ENCODE results near the gene CELF2. TPM values are rescaled to one million over a fixed set of nuclear protein-coding genes. Genes with fewer than 3 reads are reported as not detected.

CELF2 gene
- total and polyA plus RNA-seq, 9 of the 15 experiments (the other 6 are each of a cell fraction or from before 2014, with no cell fraction given): 4.0 to 20.3 (median 11.1) TPM

DNA sequence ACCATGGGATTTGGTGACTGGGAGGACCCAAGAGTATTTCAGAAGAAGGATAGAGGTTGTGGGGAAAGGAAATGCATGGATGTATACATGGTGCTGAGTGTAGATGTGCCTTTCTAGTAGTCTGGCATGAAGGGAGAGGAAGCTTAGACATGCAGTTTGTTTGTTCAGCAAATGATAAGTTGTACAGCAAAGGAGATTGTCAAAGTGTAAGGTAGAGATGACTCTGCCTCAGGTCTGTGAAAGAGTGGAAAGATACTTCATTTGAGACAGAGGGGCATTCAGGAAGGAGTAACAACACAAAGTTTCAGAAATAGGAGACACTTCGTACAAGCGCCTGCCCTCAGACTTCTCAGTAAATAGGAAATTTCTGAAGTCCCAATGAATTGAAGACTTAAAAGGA is 152.3 kb downstream of the CELF2 start:
- Histone ChIP-seq H3K4me1 (replicated peaks in 1 of 2; ENCODE audit: control insufficient read depth in 2 of 2, insufficient read depth in 2 of 2, low read length in 2 of 2) (peaks cover 11 to 42% of the 10 kb centered on the region in 2 experiments), H3K79me2 (ENCODE audit: control insufficient read depth, insufficient read depth, low read length) (peaks cover 25% of the 10 kb centered on the region; the same call in 2 of the 3 replicates), H3K27ac (ENCODE audit: extremely low read depth, low read depth, low read length) (no peak overlapping the region), H3K4me2 (ENCODE audit: insufficient read depth, low read length) (no peak overlapping the region), H3K27me3 (ENCODE audit: control insufficient read depth in 2 of 2, insufficient read depth in 2 of 2, low read length in 2 of 2) (no peaks in the 10 kb centered on the region), H3K9me1 (ENCODE audit: control insufficient read depth, insufficient read depth, low read length) (no peaks in the 10 kb centered on the region), H3K9ac (ENCODE audit: insufficient read depth in 1 of 2, low read depth in 2 of 2, low read length in 2 of 2) (no peak overlapping the region), H3K4me3 (no peak overlapping the region), H4K20me1 (replicated peaks; ENCODE audit: control insufficient read depth, insufficient read depth, low read length) (no peaks in the 10 kb centered on the region), H3K36me3 (ENCODE audit: control insufficient read depth, insufficient read depth, low read length) (peaks cover 3% of the 10 kb centered on the region; the same call in 2 of the 3 replicates), H2AFZ (ENCODE audit: low read depth, low read length) (no peak overlapping the region), H3K9me3 (replicated peaks; ENCODE audit: control insufficient read depth, insufficient read depth, low read depth, low read length) (no peaks in the 10 kb centered on the region)
- in situ Hi-C loops (cut with MboI): no loop called here
- BruUV-seq (replicated peaks): no TSS peak
- FAIRE-seq: no peak
- ATAC-seq: no peak
- no peak for DNase-seq (ENCODE audit: extremely low read depth in 1 of 4, low spot score in 3 of 4)
- no peak for TF ChIP-seq ZNF780A (CRISPR knock-in tag; IDR thresholded peaks at IDR 0.05)
- ChIA-PET POLR2A (no interaction called here), CTCF (ENCODE audit: low intra/inter-chr PET ratio) (no interaction called here)
- intact Hi-C loops (cut with micrococcal nuclease): no loop called here
- 83% methylated on average over 2 of the region's 2 CpGs for WGBS (ENCODE audit: insufficient coverage, low coverage, missing lambda C conversion rate)

GRCh38 chr10:11170574-11170973 is 152.9 kb downstream of the CELF2 start:
- no peaks in the 10 kb centered on the region for H4K20me1 ChIP-seq (replicated peaks; ENCODE audit: control insufficient read depth, insufficient read depth, low read length)
- H3K4me1 ChIP-seq (replicated peaks in 1 of 2; ENCODE audit: control insufficient read depth in 2 of 2, insufficient read depth in 2 of 2, low read length in 2 of 2): peaks cover 5 to 42% of the 10 kb centered on the region in 2 experiments
- no peak overlapping the region for H3K27ac ChIP-seq (ENCODE audit: extremely low read depth, low read depth, low read length)
- ATAC-seq: no peak
- BruUV-seq (replicated peaks): no TSS peak
- POLR2A ChIA-PET: no interaction called here
- intact Hi-C loops (cut with micrococcal nuclease) (no loop called here), in situ Hi-C loops (cut with MboI) (no loop called here)
- FAIRE-seq: no peak
- no peak overlapping the region for H3K4me3 ChIP-seq
- H3K36me3 ChIP-seq (ENCODE audit: control insufficient read depth, insufficient read depth, low read length): peaks cover 3% of the 10 kb centered on the region; the same call in 2 of the 3 replicates
- no peak overlapping the region for H3K9ac ChIP-seq (ENCODE audit: insufficient read depth in 1 of 2, low read depth in 2 of 2, low read length in 2 of 2)
- 61% methylated on average over 8 of the region's 8 CpGs for WGBS (ENCODE audit: insufficient coverage, low coverage, missing lambda C conversion rate)
- H3K79me2 ChIP-seq (ENCODE audit: control insufficient read depth, insufficient read depth, low read length): peaks cover 25% of the 10 kb centered on the region; the same call in 2 of the 3 replicates
- CTCF ChIA-PET (ENCODE audit: low intra/inter-chr PET ratio): no interaction called here
- no peak overlapping the region; the same call in 1 of the 2 replicates for H3K4me2 ChIP-seq (ENCODE audit: insufficient read depth, low read length)
- H3K27me3 ChIP-seq (ENCODE audit: control insufficient read depth in 2 of 2, insufficient read depth in 2 of 2, low read length in 2 of 2): no peaks in the 10 kb centered on the region
- no peaks in the 10 kb centered on the region for H3K9me1 ChIP-seq (ENCODE audit: control insufficient read depth, insufficient read depth, low read length)
- H3K9me3 ChIP-seq (replicated peaks; ENCODE audit: control insufficient read depth, insufficient read depth, low read depth, low read length): no peaks in the 10 kb centered on the region
- no peak for TF ChIP-seq CBX1 (IDR thresholded peaks at IDR 0.05; ENCODE audit: low read depth)
- no peak overlapping the region for H2AFZ ChIP-seq (ENCODE audit: low read depth, low read length)
- DNase-seq (ENCODE audit: extremely low read depth in 1 of 4, low spot score in 3 of 4): no peak

Measured in K562 (cell line).